ENCODE measurements around the gene INA. TPM values are rescaled to one million over a fixed set of nuclear protein-coding genes. Genes with fewer than 3 reads are reported as not detected.
A peak's percentile ranks its signal among the peaks of the same experiment; 100 is the strongest.

INA gene
- total and polyA plus RNA-seq, 2 experiments from 2014 or later, result 10.0 to 25.1 TPM

DNA sequence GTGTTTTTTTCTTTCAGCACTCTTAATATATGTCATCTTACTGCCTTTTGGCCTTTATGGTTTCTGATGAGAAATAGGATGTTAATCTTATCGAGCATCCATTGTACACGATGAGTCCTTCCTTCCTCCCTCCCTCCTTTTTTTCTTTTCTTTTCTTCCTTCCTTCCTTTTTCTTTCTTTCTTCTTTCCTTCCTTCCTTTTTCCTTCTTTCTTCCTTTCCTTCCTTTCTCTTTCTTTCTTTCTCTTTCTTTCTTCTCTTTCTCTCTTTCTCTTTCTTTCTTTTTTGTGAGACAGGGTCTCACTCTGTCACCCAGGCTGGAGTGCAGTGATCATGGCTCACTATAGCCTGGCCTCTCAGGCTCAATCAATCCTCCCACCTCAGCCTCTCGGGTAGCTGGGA, 22.8 kb upstream of the INA start:
- H3K4me3 ChIP-seq, result no peak overlapping the region
- DNase-seq (ENCODE audit: low spot score), result no peak
- Mint-ChIP-seq H3K27me3 (ENCODE audit: insufficient read depth, low read depth, poor library complexity) (peaks cover 6% of the 10 kb centered on the region), H3K4me1 (no peaks in the 10 kb centered on the region; the same call in 2 of the 3 replicates), H3K36me3 (ENCODE audit: low read depth) (peaks cover 15% of the 10 kb centered on the region), H3K9me3 (peaks cover 28% of the 10 kb centered on the region), H3K27ac (no peak overlapping the region), H3K4me3 (no peak overlapping the region)
- no peak overlapping the region for H3K4me2 ChIP-seq
- no peak for ATAC-seq
- no peak overlapping the region for H2AFZ ChIP-seq
- TF ChIP-seq EZH2phosphoT487 (IDR thresholded peaks at IDR 0.05; ENCODE audit: unreplicated experiment) (no peak), CREB1 (CRISPR knock-in tag; IDR thresholded peaks at IDR 0.05; ENCODE audit: low read depth) (no peak), NANOG (IDR thresholded peaks at IDR 0.05; ENCODE audit: borderline replicate concordance) (no peak)
- no peaks in the 10 kb centered on the region for H3K27me3 ChIP-seq (ENCODE audit: insufficient read depth)
- no peaks in the 10 kb centered on the region for H4K20me1 ChIP-seq (replicated peaks; ENCODE audit: insufficient read depth)
- no peaks in the 10 kb centered on the region for H3F3A ChIP-seq (replicated peaks; ENCODE audit: low read depth)
- H3K27ac ChIP-seq (ENCODE audit: low read depth), result no peak overlapping the region
- no peaks in the 10 kb centered on the region for H3K79me2 ChIP-seq (replicated peaks; ENCODE audit: insufficient read depth)
- H3K4me1 ChIP-seq (ENCODE audit: insufficient read depth), result no peaks in the 10 kb centered on the region
- no peaks in the 10 kb centered on the region; the same call in 1 of the 2 replicates for H3K36me3 ChIP-seq (ENCODE audit: insufficient read depth)
- 0 out of 2 replicates have a peak, but pooled peaks cover 14% of the 10 kb centered on the region for H3K9me2 ChIP-seq (ENCODE audit: insufficient read depth)

DNA sequence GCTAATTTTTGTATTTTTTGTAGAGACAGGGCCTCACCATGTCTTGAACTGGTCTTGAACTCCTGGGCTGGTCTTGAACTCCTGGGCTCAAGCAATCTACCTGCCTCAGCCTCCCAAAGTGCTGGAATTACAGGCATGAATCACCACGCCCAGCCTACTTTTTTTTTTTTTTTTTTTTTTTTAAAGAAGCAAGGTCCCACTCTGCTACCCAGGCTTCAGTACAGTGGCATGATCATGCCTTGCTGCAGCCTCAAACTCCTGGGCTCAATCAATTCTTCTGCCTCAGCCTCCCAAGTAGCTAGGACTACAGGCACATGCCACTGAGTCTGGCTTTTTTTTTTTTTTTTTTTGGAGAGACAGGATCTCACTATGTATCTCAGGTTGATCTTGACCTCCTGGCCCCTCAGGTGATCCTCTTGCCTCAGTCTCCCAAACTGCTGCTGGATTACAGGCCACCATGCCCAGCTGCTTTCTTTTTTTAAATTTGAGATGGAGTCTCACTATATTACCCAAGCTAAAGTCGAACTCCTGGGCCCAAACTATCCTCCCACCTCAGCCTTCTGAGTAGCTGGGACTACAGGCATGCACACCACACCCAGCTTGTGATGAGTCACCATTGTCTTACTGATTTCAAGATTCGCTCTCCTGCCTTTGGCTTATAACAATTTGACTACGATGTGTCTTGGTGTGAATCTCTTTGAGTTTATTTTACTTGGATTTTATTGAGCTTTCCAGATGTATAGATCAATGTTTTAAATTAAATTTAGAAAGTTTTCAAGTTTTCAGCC, 22.2 kb upstream of the INA start:
- DNase-seq (ENCODE audit: low spot score), result peak; percentile 6
- Histone ChIP-seq H3K4me1 (ENCODE audit: insufficient read depth) (no peaks in the 10 kb centered on the region), H3K4me3 (no peak overlapping the region), H3K79me2 (replicated peaks; ENCODE audit: insufficient read depth) (no peaks in the 10 kb centered on the region), H2AFZ (no peak overlapping the region), H4K20me1 (replicated peaks; ENCODE audit: insufficient read depth) (no peaks in the 10 kb centered on the region), H3K4me2 (no peak overlapping the region), H3K27ac (ENCODE audit: low read depth) (no peak overlapping the region), H3K36me3 (ENCODE audit: insufficient read depth) (no peaks in the 10 kb centered on the region; the same call in 1 of the 2 replicates), H3K9me2 (ENCODE audit: insufficient read depth) (0 out of 2 replicates have a peak, but pooled peaks cover 14% of the 10 kb centered on the region), H3K27me3 (ENCODE audit: insufficient read depth) (no peaks in the 10 kb centered on the region), H3F3A (replicated peaks; ENCODE audit: low read depth) (no peaks in the 10 kb centered on the region)
- peaks cover 5% of the 10 kb centered on the region for H3K27me3 Mint-ChIP-seq (ENCODE audit: insufficient read depth, low read depth, poor library complexity)
- ATAC-seq, result no peak
- no peak overlapping the region for H3K4me3 Mint-ChIP-seq
- peaks cover 17% of the 10 kb centered on the region for H3K36me3 Mint-ChIP-seq (ENCODE audit: low read depth)
- H3K27ac Mint-ChIP-seq, result no peak overlapping the region
- H3K4me1 Mint-ChIP-seq, result no peaks in the 10 kb centered on the region; the same call in 2 of the 3 replicates
- H3K9me3 Mint-ChIP-seq, result peaks cover 32% of the 10 kb centered on the region
- TF ChIP-seq JUNB (IDR thresholded peaks at IDR 0.05; ENCODE audit: unreplicated experiment) (no peak), NANOG (IDR thresholded peaks at IDR 0.05; ENCODE audit: borderline replicate concordance) (no peak), EZH2 (IDR thresholded peaks at IDR 0.05; ENCODE audit: low read depth, unreplicated experiment) (no peak), ZNF331 (CRISPR knock-in tag; IDR thresholded peaks at IDR 0.05; ENCODE audit: low read depth) (no peak), STAT1 (IDR thresholded peaks at IDR 0.05; ENCODE audit: unreplicated experiment) (no peak), POLR2AphosphoS5 (IDR thresholded peaks at IDR 0.05; ENCODE audit: low read depth) (no peak), ZNF114 (CRISPR knock-in tag; IDR thresholded peaks at IDR 0.05) (no peak), CREB1 (CRISPR knock-in tag; IDR thresholded peaks at IDR 0.05; ENCODE audit: low read depth) (no peak), REST (IDR thresholded peaks at IDR 0.05; ENCODE audit: unreplicated experiment) (no peak), ETS1 (IDR thresholded peaks at IDR 0.05) (no peak), EZH2phosphoT487 (IDR thresholded peaks at IDR 0.05; ENCODE audit: unreplicated experiment) (no peak)
- TF ChIP-seq, protein P1, sequence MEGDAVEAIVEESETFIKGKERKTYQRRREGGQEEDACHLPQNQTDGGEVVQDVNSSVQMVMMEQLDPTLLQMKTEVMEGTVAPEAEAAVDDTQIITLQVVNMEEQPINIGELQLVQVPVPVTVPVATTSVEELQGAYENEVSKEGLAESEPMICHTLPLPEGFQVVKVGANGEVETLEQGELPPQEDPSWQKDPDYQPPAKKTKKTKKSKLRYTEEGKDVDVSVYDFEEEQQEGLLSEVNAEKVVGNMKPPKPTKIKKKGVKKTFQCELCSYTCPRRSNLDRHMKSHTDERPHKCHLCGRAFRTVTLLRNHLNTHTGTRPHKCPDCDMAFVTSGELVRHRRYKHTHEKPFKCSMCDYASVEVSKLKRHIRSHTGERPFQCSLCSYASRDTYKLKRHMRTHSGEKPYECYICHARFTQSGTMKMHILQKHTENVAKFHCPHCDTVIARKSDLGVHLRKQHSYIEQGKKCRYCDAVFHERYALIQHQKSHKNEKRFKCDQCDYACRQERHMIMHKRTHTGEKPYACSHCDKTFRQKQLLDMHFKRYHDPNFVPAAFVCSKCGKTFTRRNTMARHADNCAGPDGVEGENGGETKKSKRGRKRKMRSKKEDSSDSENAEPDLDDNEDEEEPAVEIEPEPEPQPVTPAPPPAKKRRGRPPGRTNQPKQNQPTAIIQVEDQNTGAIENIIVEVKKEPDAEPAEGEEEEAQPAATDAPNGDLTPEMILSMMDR (conservative IDR thresholded peaks at IDR 0.05; ENCODE audit: low read depth in 2 of 2), result no peak
